NB4 (cell line): ENCODE results near the gene DRAP1.

Source experiments
- DNase-seq: peaks from one replicate; pipeline ENCODE4 v3.0.0; 2010; ENCODE audit warnings: low read depth
- H3K4me3 ChIP-seq: one replicate; pipeline ENCODE4 v1.5.1; 2011; ENCODE audit warnings: mild to moderate bottlenecking, low read depth, low read length, moderate library complexity
- MYC ChIP-seq: IDR thresholded peaks from 2 replicates; pipeline ENCODE4 v1.6.1; 2011; ENCODE audit warnings: low read depth, low read length
- POLR2A ChIP-seq: IDR thresholded peaks from 2 replicates; pipeline ENCODE4 v1.6.1; 2011; ENCODE audit warnings: mild to moderate bottlenecking; ENCODE audit not compliant: insufficient read length; ENCODE audit errors: extremely low read depth
- TF ChIP-seq, protein P1 (sequence below): IDR thresholded peaks from one replicate; pipeline ENCODE4 v1.5.1; 2012; ENCODE audit warnings: low read depth, low read length
- TF ChIP-seq, protein P2 (sequence below): IDR thresholded peaks from 2 replicates; pipeline ENCODE4 v1.6.1; 2011; ENCODE audit warnings: low read depth, low read length

The DRAP1 gene

DNA sequence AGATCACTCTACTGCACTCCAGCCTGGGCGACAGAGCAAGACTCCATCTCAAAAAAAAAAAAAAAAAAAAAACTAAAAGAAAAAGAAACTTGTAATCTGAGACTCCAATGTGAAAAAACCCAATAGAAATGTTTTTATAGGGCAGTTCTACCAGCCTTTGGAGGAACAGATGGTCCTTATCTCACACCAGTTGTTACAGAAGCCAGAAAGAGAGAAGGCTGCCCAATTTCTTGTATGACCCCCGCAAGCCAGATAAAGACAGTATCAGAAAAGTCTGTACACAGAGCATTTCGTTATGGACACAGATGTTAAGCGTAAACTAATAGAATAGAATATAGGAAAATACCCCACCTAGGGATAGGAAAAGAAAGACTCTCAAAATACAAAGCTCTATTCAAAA is 14.8 kb downstream of the DRAP1 start:
- H3K4me3 ChIP-seq: no peak overlapping the region
- no peak for DNase-seq
- no peak for TF ChIP-seq POLR2A
- no peak for TF ChIP-seq MYC

- TF ChIP-seq POLR2A: no peak
- no peak for TF ChIP-seq MYC
- TF ChIP-seq, protein P1, sequence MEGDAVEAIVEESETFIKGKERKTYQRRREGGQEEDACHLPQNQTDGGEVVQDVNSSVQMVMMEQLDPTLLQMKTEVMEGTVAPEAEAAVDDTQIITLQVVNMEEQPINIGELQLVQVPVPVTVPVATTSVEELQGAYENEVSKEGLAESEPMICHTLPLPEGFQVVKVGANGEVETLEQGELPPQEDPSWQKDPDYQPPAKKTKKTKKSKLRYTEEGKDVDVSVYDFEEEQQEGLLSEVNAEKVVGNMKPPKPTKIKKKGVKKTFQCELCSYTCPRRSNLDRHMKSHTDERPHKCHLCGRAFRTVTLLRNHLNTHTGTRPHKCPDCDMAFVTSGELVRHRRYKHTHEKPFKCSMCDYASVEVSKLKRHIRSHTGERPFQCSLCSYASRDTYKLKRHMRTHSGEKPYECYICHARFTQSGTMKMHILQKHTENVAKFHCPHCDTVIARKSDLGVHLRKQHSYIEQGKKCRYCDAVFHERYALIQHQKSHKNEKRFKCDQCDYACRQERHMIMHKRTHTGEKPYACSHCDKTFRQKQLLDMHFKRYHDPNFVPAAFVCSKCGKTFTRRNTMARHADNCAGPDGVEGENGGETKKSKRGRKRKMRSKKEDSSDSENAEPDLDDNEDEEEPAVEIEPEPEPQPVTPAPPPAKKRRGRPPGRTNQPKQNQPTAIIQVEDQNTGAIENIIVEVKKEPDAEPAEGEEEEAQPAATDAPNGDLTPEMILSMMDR: no peak
- TF ChIP-seq, protein P2, sequence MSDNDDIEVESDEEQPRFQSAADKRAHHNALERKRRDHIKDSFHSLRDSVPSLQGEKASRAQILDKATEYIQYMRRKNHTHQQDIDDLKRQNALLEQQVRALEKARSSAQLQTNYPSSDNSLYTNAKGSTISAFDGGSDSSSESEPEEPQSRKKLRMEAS: no peak
- no peak for DNase-seq
Measured at GRCh38 chr11:65937766-65938165, 18.5 kb downstream of the DRAP1 start.

GRCh38 chr11:65941720-65942310 is 22.6 kb downstream of the DRAP1 start:
- TF ChIP-seq, protein P1: no peak
- TF ChIP-seq MYC (no peak), POLR2A (no peak)
- TF ChIP-seq, protein P2: no peak
- no peak for DNase-seq
- H3K4me3 ChIP-seq: no peak overlapping the region

More at GRCh38 chr11:65937766-65938165, 18.5 kb downstream of the DRAP1 start:
- H3K4me3 ChIP-seq: no peak overlapping the region

GRCh38 chr11:65942531-65942930 is 23.3 kb downstream of the DRAP1 start:
- no peak overlapping the region for H3K4me3 ChIP-seq
- TF ChIP-seq, protein P2: no peak
- TF ChIP-seq POLR2A (no peak), MYC (no peak)
- TF ChIP-seq, protein P1: no peak
- no peak for DNase-seq

GRCh38 chr11:65944191-65944590 is 25.0 kb downstream of the DRAP1 start:
- DNase-seq: no peak
- H3K4me3 ChIP-seq: no peak overlapping the region
- TF ChIP-seq, protein P1: no peak
- TF ChIP-seq MYC (no peak), POLR2A (no peak)
- TF ChIP-seq, protein P2: no peak

GRCh38 chr11:65944767-65945166 is 25.5 kb downstream of the DRAP1 start:
- no peak for DNase-seq
- TF ChIP-seq MYC (no peak), POLR2A (no peak)
- TF ChIP-seq, protein P1: no peak
- no peak overlapping the region for H3K4me3 ChIP-seq
